ENCODE data around the gene ZNFX1. TPM values are rescaled to one million over a fixed set of nuclear protein-coding genes. Genes with fewer than 3 reads are reported as not detected.

The ZNFX1 gene
- total and polyA plus RNA-seq, 9 of the 15 experiments (the other 6 are each of a cell fraction or from before 2014, with no cell fraction given): 3.8 to 13.8 (median 10.3) TPM

DNA sequence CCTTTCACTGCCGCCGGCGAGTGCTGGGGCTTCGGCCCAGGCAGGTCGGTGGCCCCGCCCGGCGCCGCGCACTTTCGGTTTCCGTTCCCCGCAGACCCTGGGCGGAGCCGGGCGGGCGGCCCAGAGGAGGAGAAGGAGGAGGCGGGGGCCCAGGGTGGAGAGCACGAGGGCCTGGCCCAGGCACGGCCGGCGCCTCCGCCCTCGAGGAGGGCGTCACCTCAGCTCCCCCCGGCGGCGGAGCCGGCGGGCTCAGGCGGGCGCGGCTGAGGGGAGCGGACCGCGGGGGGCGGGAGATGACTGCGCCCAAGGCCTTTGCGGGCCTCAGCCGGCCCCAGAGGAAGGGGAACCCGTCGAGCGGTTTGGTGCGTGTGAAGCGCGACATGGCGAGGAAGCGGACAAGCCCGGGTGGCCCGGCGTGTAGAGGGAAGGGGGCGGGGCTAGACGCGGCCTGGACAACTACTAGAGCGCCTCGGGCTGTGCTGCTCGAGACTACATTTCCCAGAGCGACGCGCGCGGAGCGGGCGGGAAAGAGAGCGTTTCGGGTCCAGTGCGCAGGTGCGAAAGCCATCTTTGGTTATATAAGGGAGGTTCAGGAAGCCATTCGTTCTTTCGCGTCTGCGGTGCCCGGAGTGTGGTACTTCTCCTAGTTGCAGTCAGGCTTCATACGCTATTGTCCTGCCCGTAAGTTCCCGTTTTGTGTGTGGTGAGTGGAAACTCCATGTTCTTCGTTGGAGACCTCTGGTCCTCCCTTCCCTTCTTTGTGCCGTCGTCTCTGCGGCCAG, at the start of gene ZNFX1 (continued):
- TF ChIP-seq, protein P1, sequence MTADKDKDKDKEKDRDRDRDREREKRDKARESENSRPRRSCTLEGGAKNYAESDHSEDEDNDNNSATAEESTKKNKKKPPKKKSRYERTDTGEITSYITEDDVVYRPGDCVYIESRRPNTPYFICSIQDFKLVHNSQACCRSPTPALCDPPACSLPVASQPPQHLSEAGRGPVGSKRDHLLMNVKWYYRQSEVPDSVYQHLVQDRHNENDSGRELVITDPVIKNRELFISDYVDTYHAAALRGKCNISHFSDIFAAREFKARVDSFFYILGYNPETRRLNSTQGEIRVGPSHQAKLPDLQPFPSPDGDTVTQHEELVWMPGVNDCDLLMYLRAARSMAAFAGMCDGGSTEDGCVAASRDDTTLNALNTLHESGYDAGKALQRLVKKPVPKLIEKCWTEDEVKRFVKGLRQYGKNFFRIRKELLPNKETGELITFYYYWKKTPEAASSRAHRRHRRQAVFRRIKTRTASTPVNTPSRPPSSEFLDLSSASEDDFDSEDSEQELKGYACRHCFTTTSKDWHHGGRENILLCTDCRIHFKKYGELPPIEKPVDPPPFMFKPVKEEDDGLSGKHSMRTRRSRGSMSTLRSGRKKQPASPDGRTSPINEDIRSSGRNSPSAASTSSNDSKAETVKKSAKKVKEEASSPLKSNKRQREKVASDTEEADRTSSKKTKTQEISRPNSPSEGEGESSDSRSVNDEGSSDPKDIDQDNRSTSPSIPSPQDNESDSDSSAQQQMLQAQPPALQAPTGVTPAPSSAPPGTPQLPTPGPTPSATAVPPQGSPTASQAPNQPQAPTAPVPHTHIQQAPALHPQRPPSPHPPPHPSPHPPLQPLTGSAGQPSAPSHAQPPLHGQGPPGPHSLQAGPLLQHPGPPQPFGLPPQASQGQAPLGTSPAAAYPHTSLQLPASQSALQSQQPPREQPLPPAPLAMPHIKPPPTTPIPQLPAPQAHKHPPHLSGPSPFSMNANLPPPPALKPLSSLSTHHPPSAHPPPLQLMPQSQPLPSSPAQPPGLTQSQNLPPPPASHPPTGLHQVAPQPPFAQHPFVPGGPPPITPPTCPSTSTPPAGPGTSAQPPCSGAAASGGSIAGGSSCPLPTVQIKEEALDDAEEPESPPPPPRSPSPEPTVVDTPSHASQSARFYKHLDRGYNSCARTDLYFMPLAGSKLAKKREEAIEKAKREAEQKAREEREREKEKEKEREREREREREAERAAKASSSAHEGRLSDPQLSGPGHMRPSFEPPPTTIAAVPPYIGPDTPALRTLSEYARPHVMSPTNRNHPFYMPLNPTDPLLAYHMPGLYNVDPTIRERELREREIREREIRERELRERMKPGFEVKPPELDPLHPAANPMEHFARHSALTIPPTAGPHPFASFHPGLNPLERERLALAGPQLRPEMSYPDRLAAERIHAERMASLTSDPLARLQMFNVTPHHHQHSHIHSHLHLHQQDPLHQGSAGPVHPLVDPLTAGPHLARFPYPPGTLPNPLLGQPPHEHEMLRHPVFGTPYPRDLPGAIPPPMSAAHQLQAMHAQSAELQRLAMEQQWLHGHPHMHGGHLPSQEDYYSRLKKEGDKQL (CRISPR knock-in tag; IDR thresholded peaks at IDR 0.05; ENCODE audit: borderline replicate concordance): no peak; the same call in 1 of the 2 replicates
- TF ChIP-seq DDX20 (tag; IDR thresholded peaks at IDR 0.05; ENCODE audit: low read depth) (no peak), U2AF2 (optimal IDR thresholded peaks at IDR 0.05; ENCODE audit: low read depth, low read length) (no peak), TAL1 (IDR thresholded peaks at IDR 0.05) (no peak), HMG20A (CRISPR knock-in tag; conservative IDR thresholded peaks at IDR 0.05) (no peak), NUFIP1 (IDR thresholded peaks at IDR 0.05; ENCODE audit: partially characterized antibody) (no peak), KLF1 (tag; IDR thresholded peaks at IDR 0.05) (peak; percentile 93)
- TF ChIP-seq, protein P2, sequence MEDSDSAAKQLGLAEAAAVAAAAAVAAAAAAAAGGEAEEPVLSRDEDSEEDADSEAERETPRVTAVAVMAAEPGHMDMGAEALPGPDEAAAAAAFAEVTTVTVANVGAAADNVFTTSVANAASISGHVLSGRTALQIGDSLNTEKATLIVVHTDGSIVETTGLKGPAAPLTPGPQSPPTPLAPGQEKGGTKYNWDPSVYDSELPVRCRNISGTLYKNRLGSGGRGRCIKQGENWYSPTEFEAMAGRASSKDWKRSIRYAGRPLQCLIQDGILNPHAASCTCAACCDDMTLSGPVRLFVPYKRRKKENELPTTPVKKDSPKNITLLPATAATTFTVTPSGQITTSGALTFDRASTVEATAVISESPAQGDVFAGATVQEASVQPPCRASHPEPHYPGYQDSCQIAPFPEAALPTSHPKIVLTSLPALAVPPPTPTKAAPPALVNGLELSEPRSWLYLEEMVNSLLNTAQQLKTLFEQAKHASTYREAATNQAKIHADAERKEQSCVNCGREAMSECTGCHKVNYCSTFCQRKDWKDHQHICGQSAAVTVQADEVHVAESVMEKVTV (CRISPR knock-in tag; IDR thresholded peaks at IDR 0.05): no peak
- TF ChIP-seq, protein P3, sequence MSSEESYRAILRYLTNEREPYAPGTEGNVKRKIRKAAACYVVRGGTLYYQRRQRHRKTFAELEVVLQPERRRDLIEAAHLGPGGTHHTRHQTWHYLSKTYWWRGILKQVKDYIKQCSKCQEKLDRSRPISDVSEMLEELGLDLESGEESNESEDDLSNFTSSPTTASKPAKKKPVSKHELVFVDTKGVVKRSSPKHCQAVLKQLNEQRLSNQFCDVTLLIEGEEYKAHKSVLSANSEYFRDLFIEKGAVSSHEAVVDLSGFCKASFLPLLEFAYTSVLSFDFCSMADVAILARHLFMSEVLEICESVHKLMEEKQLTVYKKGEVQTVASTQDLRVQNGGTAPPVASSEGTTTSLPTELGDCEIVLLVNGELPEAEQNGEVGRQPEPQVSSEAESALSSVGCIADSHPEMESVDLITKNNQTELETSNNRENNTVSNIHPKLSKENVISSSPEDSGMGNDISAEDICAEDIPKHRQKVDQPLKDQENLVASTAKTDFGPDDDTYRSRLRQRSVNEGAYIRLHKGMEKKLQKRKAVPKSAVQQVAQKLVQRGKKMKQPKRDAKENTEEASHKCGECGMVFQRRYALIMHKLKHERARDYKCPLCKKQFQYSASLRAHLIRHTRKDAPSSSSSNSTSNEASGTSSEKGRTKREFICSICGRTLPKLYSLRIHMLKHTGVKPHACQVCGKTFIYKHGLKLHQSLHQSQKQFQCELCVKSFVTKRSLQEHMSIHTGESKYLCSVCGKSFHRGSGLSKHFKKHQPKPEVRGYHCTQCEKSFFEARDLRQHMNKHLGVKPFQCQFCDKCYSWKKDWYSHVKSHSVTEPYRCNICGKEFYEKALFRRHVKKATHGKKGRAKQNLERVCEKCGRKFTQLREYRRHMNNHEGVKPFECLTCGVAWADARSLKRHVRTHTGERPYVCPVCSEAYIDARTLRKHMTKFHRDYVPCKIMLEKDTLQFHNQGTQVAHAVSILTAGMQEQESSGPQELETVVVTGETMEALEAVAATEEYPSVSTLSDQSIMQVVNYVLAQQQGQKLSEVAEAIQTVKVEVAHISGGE (CRISPR knock-in tag; IDR thresholded peaks at IDR 0.05): peak in 1 of 3 experiments; percentile 85; a peak in 2 of 6 replicates
- TF ChIP-seq, protein P4, sequence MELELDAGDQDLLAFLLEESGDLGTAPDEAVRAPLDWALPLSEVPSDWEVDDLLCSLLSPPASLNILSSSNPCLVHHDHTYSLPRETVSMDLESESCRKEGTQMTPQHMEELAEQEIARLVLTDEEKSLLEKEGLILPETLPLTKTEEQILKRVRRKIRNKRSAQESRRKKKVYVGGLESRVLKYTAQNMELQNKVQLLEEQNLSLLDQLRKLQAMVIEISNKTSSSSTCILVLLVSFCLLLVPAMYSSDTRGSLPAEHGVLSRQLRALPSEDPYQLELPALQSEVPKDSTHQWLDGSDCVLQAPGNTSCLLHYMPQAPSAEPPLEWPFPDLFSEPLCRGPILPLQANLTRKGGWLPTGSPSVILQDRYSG (tag; conservative IDR thresholded peaks at IDR 0.05; ENCODE audit: low read depth): peak; percentile 76
- TF ChIP-seq, protein P5, sequence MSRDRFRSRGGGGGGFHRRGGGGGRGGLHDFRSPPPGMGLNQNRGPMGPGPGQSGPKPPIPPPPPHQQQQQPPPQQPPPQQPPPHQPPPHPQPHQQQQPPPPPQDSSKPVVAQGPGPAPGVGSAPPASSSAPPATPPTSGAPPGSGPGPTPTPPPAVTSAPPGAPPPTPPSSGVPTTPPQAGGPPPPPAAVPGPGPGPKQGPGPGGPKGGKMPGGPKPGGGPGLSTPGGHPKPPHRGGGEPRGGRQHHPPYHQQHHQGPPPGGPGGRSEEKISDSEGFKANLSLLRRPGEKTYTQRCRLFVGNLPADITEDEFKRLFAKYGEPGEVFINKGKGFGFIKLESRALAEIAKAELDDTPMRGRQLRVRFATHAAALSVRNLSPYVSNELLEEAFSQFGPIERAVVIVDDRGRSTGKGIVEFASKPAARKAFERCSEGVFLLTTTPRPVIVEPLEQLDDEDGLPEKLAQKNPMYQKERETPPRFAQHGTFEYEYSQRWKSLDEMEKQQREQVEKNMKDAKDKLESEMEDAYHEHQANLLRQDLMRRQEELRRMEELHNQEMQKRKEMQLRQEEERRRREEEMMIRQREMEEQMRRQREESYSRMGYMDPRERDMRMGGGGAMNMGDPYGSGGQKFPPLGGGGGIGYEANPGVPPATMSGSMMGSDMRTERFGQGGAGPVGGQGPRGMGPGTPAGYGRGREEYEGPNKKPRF (IDR thresholded peaks at IDR 0.05; ENCODE audit: low read depth, low read length): no peak
